Renal pelvis (tissue), 4 donors: ENCODE measurements around the gene MX1. TPM values are rescaled to one million over a fixed set of nuclear protein-coding genes. Genes with fewer than 3 reads are reported as not detected.
A peak's percentile ranks its signal among the peaks of the same experiment; 100 is the strongest.

ENCODE experiments used
- DNase-seq: peaks from one replicate; pipeline ENCODE4 v3.0.0-alpha.2; 2013
- polyA plus RNA-seq, 3 donors: library from polyadenylated mRNA; unstranded; fragments of 120-200 nt; gene quantifications; one replicate each; pipeline ENCODE4 v1.2.1, GENCODE V29; 2013; ENCODE audit not compliant: insufficient read length in 3 of 3

Gene MX1
- polyA plus RNA-seq, 3 donors: 8.1 to 12.0 (median 8.2) TPM

- no peak for DNase-seq
Measured at GRCh38 chr21:41490330-41490729, 64.3 kb downstream of the MX1 start.

- DNase-seq: no peak
Measured at GRCh38 chr21:41491412-41491811, 65.4 kb downstream of the MX1 start.

- DNase-seq: no peak
Measured at GRCh38 chr21:41494242-41494641, 68.2 kb downstream of the MX1 start.

- no peak for DNase-seq
Measured at GRCh38 chr21:41497008-41497407, 71.0 kb downstream of the MX1 start.

- no peak for DNase-seq
Measured at GRCh38 chr21:41497788-41498187, 71.7 kb downstream of the MX1 start.

DNA sequence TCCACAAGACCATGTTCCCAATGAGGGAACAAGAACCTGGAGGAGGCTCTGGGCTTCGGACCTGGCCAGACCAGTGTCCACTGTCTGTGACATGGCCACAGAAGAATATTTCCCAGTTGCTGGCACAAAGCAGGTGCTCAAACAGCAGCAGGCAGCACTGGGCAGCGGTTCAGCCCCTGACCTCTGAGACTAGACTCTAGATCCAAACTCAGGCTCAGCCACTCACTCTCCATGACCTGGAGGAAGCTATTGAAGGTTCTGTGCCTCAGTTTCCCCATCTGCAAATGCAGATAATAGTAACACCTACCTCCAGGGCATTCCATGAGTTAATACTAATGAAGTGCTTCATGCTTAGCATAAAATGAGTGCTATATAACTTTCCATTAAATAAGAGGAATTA lies 73.9 kb downstream of the MX1 start:
- DNase-seq: no peak

DNA sequence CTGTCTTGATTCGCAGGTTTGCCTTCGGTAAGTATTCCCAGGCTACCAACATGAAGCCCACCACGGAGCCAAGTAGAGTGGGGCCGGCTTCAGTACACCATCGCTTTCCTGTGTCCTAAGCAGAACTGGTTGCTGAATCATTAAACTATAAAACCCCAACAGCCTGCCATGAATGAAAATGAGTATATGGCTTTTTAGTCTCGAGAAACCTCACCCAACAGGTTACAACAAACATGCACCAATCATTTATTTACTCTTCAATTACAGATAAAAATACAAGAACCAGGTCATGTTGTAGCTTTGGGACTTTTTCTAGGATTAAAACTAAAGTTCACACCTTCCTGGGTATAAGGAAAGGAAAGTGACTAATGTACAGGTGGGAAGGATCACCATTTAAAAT lies 74.3 kb downstream of the MX1 start:
- DNase-seq: no peak

GRCh38 chr21:41500931-41501381 lies 74.9 kb downstream of the MX1 start:
- no peak for DNase-seq

- no peak for DNase-seq
Measured at GRCh38 chr21:41501919-41502318, 75.9 kb downstream of the MX1 start.

DNA sequence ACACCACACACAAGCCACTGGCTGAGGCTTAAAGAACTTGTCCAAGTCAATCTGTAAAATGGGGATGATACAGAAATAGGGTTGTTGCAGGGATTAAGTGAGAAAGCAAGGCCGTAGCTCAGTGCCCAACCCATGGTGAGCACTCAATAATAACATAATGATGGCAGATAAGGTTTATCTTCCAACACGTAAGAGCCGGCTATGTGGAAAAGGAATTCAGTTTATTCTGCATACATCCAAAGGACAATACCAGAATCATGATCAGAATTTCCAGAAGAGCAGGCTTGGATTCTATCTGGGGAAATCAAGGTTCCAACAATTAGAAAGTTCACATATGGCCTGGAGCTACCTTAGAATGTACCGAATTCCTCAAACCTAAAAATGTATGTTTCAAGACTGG lies 77.3 kb downstream of the MX1 start:
- DNase-seq: no peak

- no peak for DNase-seq
Measured at GRCh38 chr21:41504030-41504429, 78.0 kb downstream of the MX1 start.

- no peak for DNase-seq
Measured at GRCh38 chr21:41506005-41506594, 80.1 kb downstream of the MX1 start.

DNA sequence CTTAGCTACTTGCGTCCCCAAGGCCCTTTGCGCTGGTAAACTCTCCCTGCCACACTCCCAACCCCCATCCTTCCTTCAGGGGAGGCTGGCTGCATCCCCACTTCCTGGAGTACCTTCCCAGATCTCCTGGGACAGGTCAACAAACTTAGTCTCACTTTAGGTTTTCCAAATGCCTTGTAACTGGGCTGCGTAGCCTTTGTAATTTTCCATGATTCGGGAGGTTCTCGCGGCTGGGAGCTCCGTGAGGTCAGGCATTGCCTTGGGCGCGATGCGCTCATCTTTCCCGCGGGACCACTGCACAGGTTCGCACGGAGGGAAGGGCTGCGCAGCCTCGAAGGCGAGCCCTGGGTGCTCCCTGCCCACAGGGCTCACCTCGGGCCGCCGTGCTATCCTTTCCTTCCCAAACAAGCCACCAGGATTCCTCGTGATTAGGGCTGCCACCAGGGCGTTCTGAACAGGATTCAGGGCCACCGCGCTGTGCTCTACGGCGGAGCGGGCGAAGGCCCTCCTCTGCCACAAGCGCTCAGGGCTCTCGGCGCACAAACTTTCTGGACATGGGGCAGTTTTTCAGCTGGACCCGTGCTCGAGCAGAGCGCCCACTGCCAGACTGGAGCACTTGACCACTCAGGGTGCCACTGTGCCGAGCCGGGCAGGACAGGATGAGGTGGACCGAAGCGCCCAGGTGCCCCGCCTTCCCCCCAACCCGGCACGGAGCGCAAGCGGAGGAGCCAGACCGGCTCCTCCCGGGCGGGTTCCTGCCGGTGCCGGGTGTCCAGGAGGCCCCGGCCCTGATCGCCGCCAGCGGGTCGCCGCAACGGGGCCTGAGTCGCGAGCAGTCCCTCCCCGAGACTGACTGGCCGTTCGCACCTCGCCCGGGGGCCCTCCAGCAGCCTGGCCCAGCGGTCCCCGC lies 80.8 kb downstream of the MX1 start:
- no peak for DNase-seq

- peak; percentile 48 for DNase-seq
Measured at GRCh38 chr21:41507521-41508414, 81.7 kb downstream of the MX1 start, which contains the start of gene TMPRSS2. TSS of gene TMPRSS2 (minus strand) at chr21:41508158. CDS start at chr21:41498133, 10,025 bp downstream.

GRCh38 chr21:41508415-41509144 lies 82.5 kb downstream of the MX1 start:
- DNase-seq: no peak

Other genes with a start within 250 kb of the MX1 start
- gene FAM3B, start 109.4 kb upstream of the MX1 start, polyA plus RNA-seq: 10 to 100 TPM; 14.4 to 29.7 (median 15.8) TPM
- 1 to 10 TPM; 1.1 to 2.4 (median 1.4) TPM for gene MX2, start 64.2 kb upstream of the MX1 start, polyA plus RNA-seq
- gene TMPRSS2, start 81.9 kb downstream of the MX1 start, polyA plus RNA-seq: 10 to 100 TPM; 32.1 to 44.3 (median 37.0) TPM